ENCODE data around the gene ATP8A2. TPM values are rescaled to one million over a fixed set of nuclear protein-coding genes. Genes with fewer than 3 reads are reported as not detected.

The ATP8A2 gene
- total and polyA plus RNA-seq, 2 of the 8 experiments (the other 6 are each of a cell fraction or from before 2014, with no cell fraction given): 2.4 to 8.3 TPM

DNA sequence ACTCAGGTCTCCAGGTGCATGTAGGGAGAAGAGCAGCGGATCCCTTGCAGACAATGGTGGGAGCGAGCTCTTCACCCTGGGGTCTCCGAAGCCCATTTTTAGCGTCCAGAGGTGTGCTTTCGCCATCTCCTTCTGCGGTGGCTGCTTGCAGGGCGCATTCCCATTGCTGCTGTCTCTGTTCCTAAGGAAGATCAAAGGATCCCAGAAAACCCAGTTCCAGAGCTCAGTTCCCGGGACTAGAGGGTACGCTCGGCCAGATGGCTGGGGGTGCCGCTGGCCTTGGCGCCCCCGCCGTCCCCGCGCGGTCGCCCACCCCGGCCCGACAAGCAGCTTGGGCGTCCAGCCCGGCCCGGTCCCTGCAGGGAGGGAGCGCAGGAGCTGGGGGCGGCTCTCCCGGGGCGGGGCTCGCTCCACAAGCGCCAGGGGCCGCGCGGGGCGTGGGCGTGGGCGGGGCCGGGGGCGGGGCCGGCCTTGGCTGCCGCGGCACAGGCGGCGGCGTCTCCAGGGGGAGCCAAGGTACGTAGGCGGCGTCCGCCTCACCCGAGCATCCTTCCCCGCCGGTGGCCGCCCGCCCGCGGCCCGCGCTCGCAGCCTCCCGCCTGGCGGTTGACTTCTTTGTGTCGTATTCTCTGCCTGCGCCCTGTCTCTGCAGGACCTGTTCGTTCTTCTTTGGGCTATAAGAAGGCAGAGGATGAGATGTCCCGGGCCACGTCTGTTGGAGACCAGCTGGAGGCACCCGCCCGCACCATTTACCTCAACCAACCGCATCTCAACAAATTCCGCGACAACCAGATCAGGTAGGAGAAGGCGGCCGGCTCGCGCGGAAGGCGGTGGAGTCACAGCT lies 96.8 kb downstream of the ATP8A2 start:
- Histone ChIP-seq H2BK20ac (ENCODE audit: low read length) (no peak overlapping the region), H3K23me2 (ENCODE audit: low read depth, low read length) (peaks cover 8% of the 10 kb centered on the region; the same call in 1 of the 2 replicates), H3K79me1 (ENCODE audit: low read depth, low read length) (no peaks in the 10 kb centered on the region), H3K27me3 (replicated peaks in 1 of 4; ENCODE audit: control insufficient read depth in 3 of 4, extremely low read depth in 1 of 4, insufficient read depth in 3 of 4, low read length in 3 of 4) (peaks cover 2 to 17% (median 11%) of the 10 kb centered on the region in 4 experiments; a peak in 6 of 7 replicates), H3K14ac (ENCODE audit: insufficient read length) (no peak overlapping the region), H2BK12ac (ENCODE audit: low read depth, low read length) (no peak overlapping the region), H3K9me3 (ENCODE audit: insufficient read depth in 2 of 2, low read depth in 1 of 2, low read length in 1 of 2) (no peaks in the 10 kb centered on the region), H2AK5ac (ENCODE audit: low read depth, low read length) (no peak overlapping the region), H2AFZ (ENCODE audit: low read length) (peak overlapping the region; percentile 82), H4K8ac (ENCODE audit: extremely low read depth, insufficient read depth, low read length) (peak overlapping the region; percentile 16), H2BK120ac (replicated peaks; ENCODE audit: low read depth, low read length) (peak overlapping the region; percentile 8), H2BK15ac (ENCODE audit: low read length) (peak overlapping the region; percentile 53; the same call in 1 of the 2 replicates), H3K4me3 (ENCODE audit: extremely low read depth in 1 of 4, insufficient read depth in 2 of 4, low read depth in 3 of 4, low read length in 4 of 4) (peak overlapping the region; percentile 50 to 77 (median 66)), H3K4me1 (replicated peaks in 1 of 4; ENCODE audit: control insufficient read depth in 3 of 4, insufficient read depth in 4 of 4, low read length in 3 of 4) (peaks cover 0 to 5% (median 2%) of the 10 kb centered on the region in 4 experiments; a peak in 2 of 7 replicates), H3K9ac (replicated peaks in 1 of 4; ENCODE audit: extremely low read depth in 1 of 4, low read depth in 3 of 4, low read length in 3 of 4) (peak overlapping the region in 2 of 4 experiments; percentile 3 to 57; a peak in 3 of 7 replicates), H4K5ac (ENCODE audit: insufficient read length, low read depth, low read length) (no peak overlapping the region), H3K79me2 (ENCODE audit: control insufficient read depth in 1 of 2, insufficient read depth in 2 of 2, low read length in 2 of 2) (no peaks in the 10 kb centered on the region), H4K20me1 (replicated peaks in 1 of 2; ENCODE audit: control insufficient read depth in 1 of 2, insufficient read depth in 2 of 2, low read length in 2 of 2) (no peaks in the 10 kb centered on the region), H4K91ac (replicated peaks; ENCODE audit: insufficient read length, low read length) (peak overlapping the region; percentile 84), H2BK5ac (ENCODE audit: low read depth, low read length) (peak overlapping the region; percentile 26; the same call in 1 of the 2 replicates), H3K4me2 (ENCODE audit: insufficient read depth in 1 of 2, low read depth in 2 of 2, low read length in 2 of 2) (peak overlapping the region; percentile 77 to 79), H3K27ac (ENCODE audit: low read depth, low read length) (no peak overlapping the region), H3K56ac (replicated peaks; ENCODE audit: insufficient read length, low read depth, low read length) (no peak overlapping the region), H3K18ac (ENCODE audit: extremely low read depth, low read length) (peak overlapping the region; percentile 71), H3K23ac (ENCODE audit: insufficient read length) (no peak overlapping the region), H3K36me3 (ENCODE audit: control insufficient read depth in 2 of 4, insufficient read depth in 4 of 4, low read length in 3 of 4) (no peaks in the 10 kb centered on the region), H3K4ac (replicated peaks; ENCODE audit: insufficient read length, low read depth, low read length) (no peak overlapping the region)
- FAIRE-seq (no peak), DNase-seq (ENCODE audit: low read depth in 1 of 2, low spot score in 2 of 2) (peak in 1 of 2 experiments; percentile 82)
- CTCF ChIA-PET (ENCODE audit: partially characterized antibody): interaction anchor here (0.7 to 2.6 kb wide), 6 partner anchors 26 to 109 kb away, joined by 3 to 9 read pairs (median 4); no protein-coding TSS in a partner anchor
- POLR2A ChIA-PET (ENCODE audit: partially characterized antibody): interaction anchor here (0.7 to 1.6 kb wide), 3 partner anchors 10 to 21 kb away, joined by 3 to 4 read pairs (median 3); no protein-coding TSS in a partner anchor
- WGBS, 2 experiments (ENCODE audit: extremely low coverage in 1 of 2, insufficient coverage in 1 of 2, insufficient read length in 1 of 2, insufficient replicate concordance in 2 of 2, low coverage in 1 of 2, low lambda C conversion rate in 2 of 2, missing lambda C conversion rate in 1 of 2): 4% methylated on average over 40 of the region's 75 CpGs; no CpG with 5 or more reads in 1 of the 2 experiments
- TF ChIP-seq KDM5A (IDR thresholded peaks at IDR 0.05; ENCODE audit: low read length) (no peak), EP300 (IDR thresholded peaks at IDR 0.05; ENCODE audit: borderline replicate concordance in 1 of 2, low read depth in 2 of 2, low read length in 2 of 2) (no peak), KDM4A (IDR thresholded peaks at IDR 0.05; ENCODE audit: low read depth, low read length, severe bottlenecking) (peak; percentile 98), TEAD4 (IDR thresholded peaks at IDR 0.05; ENCODE audit: low read depth, low read length) (no peak), EZH2 (IDR thresholded peaks at IDR 0.05; ENCODE audit: low read depth, low read length, severe bottlenecking) (no peak), YY1 (IDR thresholded peaks at IDR 0.05; ENCODE audit: low read depth, low read length) (no peak), TAF1 (IDR thresholded peaks at IDR 0.05; ENCODE audit: low read depth, low read length) (peak; percentile 39; the same call in 1 of the 2 replicates), SIN3A (conservative IDR thresholded peaks at IDR 0.05 in 1 of 2, IDR thresholded peaks at IDR 0.05 in 1 of 2; ENCODE audit: low read depth in 1 of 2, low read length in 2 of 2) (0 out of 4 replicates have a peak, but pooled peaks of 1 of the 2 experiments have one; percentile 66), TBP (IDR thresholded peaks at IDR 0.05; ENCODE audit: low read depth, low read length) (no peak), SP1 (IDR thresholded peaks at IDR 0.05; ENCODE audit: low read depth, low read length) (no peak)

All from H1 (cell line).